Measurements from ENCODE around the gene EIF4E2.

GRCh38 chr2:232607011-232607410, 56.5 kb downstream of the EIF4E2 start:
- TF ChIP-seq GATA2 (IDR thresholded peaks at IDR 0.05; ENCODE audit: low read depth, low read length) (no peak), GATA3 (IDR thresholded peaks at IDR 0.05; ENCODE audit: low read depth, low read length) (no peak)
